Mesenchymal stem cell (in vitro differentiated cells and primary cell): ENCODE results near the gene METAP1.
A peak's percentile ranks its signal among the peaks of the same experiment; 100 is the strongest.
"Not testable (repeated sequence)": the region's sequence is repeated elsewhere in the genome, so short reads cannot be mapped to it uniquely, and the experiment has no call there.

Source experiments
- DNase-seq: peaks from one replicate; pipeline ENCODE4 v3.0.0-alpha.2; 2013
- H2AFZ ChIP-seq: one replicate; pipeline ENCODE4 v1.6.1; 2013; ENCODE audit warnings: low read depth, mild to moderate bottlenecking, control low read depth, inconsistent platforms, low read length, moderate library complexity
- H2AK5ac ChIP-seq: 2 replicates; pipeline ENCODE4 v1.6.1; 2013; ENCODE audit warnings: low read length, moderate library complexity, mild to moderate bottlenecking, inconsistent platforms; ENCODE audit not compliant: severe bottlenecking
- H2BK120ac ChIP-seq: one replicate; pipeline ENCODE4 v1.6.1; 2013; ENCODE audit warnings: low read depth, mild to moderate bottlenecking, inconsistent platforms, low read length, moderate library complexity
- H2BK12ac ChIP-seq, 2 experiments: one replicate each; pipeline ENCODE4 v1.6.1; 2013; ENCODE audit warnings: inconsistent platforms in 2 of 2, low read length in 2 of 2, mild to moderate bottlenecking in 2 of 2, moderate library complexity in 2 of 2, control low read depth in 1 of 2
- H2BK15ac ChIP-seq: one replicate; pipeline ENCODE4 v1.6.1; 2013; ENCODE audit warnings: mild to moderate bottlenecking, low read depth, inconsistent platforms; ENCODE audit not compliant: poor library complexity, severe bottlenecking
- H2BK5ac ChIP-seq: 2 replicates; pipeline ENCODE4 v1.6.1; 2013; ENCODE audit warnings: low read depth, mild to moderate bottlenecking, low read length, control low read depth, inconsistent platforms; ENCODE audit not compliant: poor library complexity, severe bottlenecking
- H3K14ac ChIP-seq, 2 experiments: one replicate each; pipeline ENCODE4 v1.6.1; 2013; ENCODE audit warnings: inconsistent platforms in 2 of 2, low read length in 2 of 2, control low read depth in 1 of 2, mild to moderate bottlenecking in 1 of 2, moderate library complexity in 1 of 2
- H3K18ac ChIP-seq, 2 experiments: one replicate each; pipeline ENCODE4 v1.6.1; 2013; ENCODE audit warnings: inconsistent platforms in 2 of 2, low read length in 2 of 2, control low read depth in 1 of 2, low read depth in 1 of 2, mild to moderate bottlenecking in 1 of 2
- H3K23ac ChIP-seq, 2 experiments: one replicate each; pipeline ENCODE4 v1.6.1; 2013; ENCODE audit warnings: inconsistent platforms in 2 of 2, low read length in 2 of 2, mild to moderate bottlenecking in 2 of 2, moderate library complexity in 2 of 2, control low read depth in 1 of 2
- H3K27ac ChIP-seq: 2 replicates; pipeline ENCODE4 v1.5.1; 2013; ENCODE audit warnings: mild to moderate bottlenecking, moderate library complexity, low read length, control low read depth, inconsistent platforms; ENCODE audit not compliant: poor library complexity, severe bottlenecking
- H3K27me3 ChIP-seq, 2 experiments: 2 replicates each; pipeline versions ENCODE4 v1.6.1 to v1.7.0; 2013; ENCODE audit warnings: low read length in 2 of 2, mild to moderate bottlenecking in 2 of 2, moderate library complexity in 2 of 2, control low read depth in 1 of 2, inconsistent platforms in 1 of 2; ENCODE audit not compliant: control insufficient read depth in 1 of 2, insufficient read depth in 1 of 2
- H3K36me3 ChIP-seq, 2 experiments: 2 replicates each; pipeline versions ENCODE4 v1.6.1 to v1.7.0; 2013; ENCODE audit warnings: low read length in 2 of 2, control low read depth in 1 of 2, inconsistent platforms in 1 of 2, low read depth in 1 of 2, mild to moderate bottlenecking in 1 of 2; ENCODE audit not compliant: insufficient read depth in 2 of 2, control insufficient read depth in 1 of 2
- H3K4ac ChIP-seq, 2 experiments: one replicate each; pipeline ENCODE4 v1.6.1; 2013; ENCODE audit warnings: inconsistent platforms in 2 of 2, low read length in 2 of 2, mild to moderate bottlenecking in 2 of 2, moderate library complexity in 2 of 2, control low read depth in 1 of 2, low read depth in 1 of 2
- H3K4me1 ChIP-seq: 2 replicates; pipeline ENCODE4 v1.6.1; 2013; ENCODE audit warnings: low read depth, low read length, control low read depth; ENCODE audit not compliant: control insufficient read depth, insufficient read depth
- H3K4me2 ChIP-seq: 2 replicates; pipeline ENCODE4 v1.6.1; 2013; ENCODE audit warnings: low read length, mild to moderate bottlenecking, inconsistent platforms; ENCODE audit not compliant: poor library complexity, severe bottlenecking
- H3K4me3 ChIP-seq, 2 experiments: 2 replicates each; pipeline versions ENCODE4 v1.5.1 to v1.7.0; 2013; ENCODE audit warnings: low read length in 2 of 2, mild to moderate bottlenecking in 2 of 2, control low read depth in 1 of 2, low read depth in 1 of 2; ENCODE audit not compliant: insufficient read depth in 1 of 2
- H3K79me1 ChIP-seq: replicated peaks from 2 replicates; pipeline ENCODE4 v1.6.1; 2013; ENCODE audit warnings: mild to moderate bottlenecking, control low read depth, low read length, inconsistent platforms; ENCODE audit not compliant: poor library complexity, severe bottlenecking
- H3K9ac ChIP-seq: 2 replicates; pipeline ENCODE4 v1.7.0; 2013; ENCODE audit warnings: mild to moderate bottlenecking, low read length, moderate library complexity
- H3K9me3 ChIP-seq: 2 replicates; pipeline ENCODE4 v1.7.0; 2013; ENCODE audit warnings: mild to moderate bottlenecking, low read length; ENCODE audit not compliant: control insufficient read depth
- H4K8ac ChIP-seq: one replicate; pipeline ENCODE4 v1.6.1; 2013; ENCODE audit warnings: inconsistent platforms, mild to moderate bottlenecking, low read length, moderate library complexity
- H4K91ac ChIP-seq: one replicate; pipeline ENCODE4 v1.6.1; 2013; ENCODE audit warnings: mild to moderate bottlenecking, low read length, inconsistent platforms
- WGBS: methylation state at CpG from one replicate; pipeline ENCODE4 v1.1.7; 2013; ENCODE audit warnings: mixed read lengths; 5-methylcytosine and 5-hydroxymethylcytosine counted together

The METAP1 gene

GRCh38 chr4:99090481-99091215 lies 95.1 kb downstream of the METAP1 start:
- Histone ChIP-seq H3K4me3 (peak overlapping the region in 1 of 2 experiments; percentile 96), H2AFZ (no peak overlapping the region), H2BK12ac (no peak overlapping the region), H2AK5ac (no peak overlapping the region), H3K79me1 (no peaks in the 10 kb centered on the region), H3K36me3 (peaks cover 2 to 12% of the 10 kb centered on the region in 2 experiments), H3K4me2 (peak overlapping the region; percentile 49), H3K9me3 (no peaks in the 10 kb centered on the region), H3K27ac (peak overlapping the region; percentile 37), H2BK5ac (no peak overlapping the region), H4K8ac (no peak overlapping the region), H3K23ac (no peak overlapping the region), H3K4ac (no peak overlapping the region), H3K4me1 (peaks cover 6% of the 10 kb centered on the region), H2BK15ac (no peak overlapping the region), H3K9ac (peak overlapping the region; percentile 98), H3K18ac (no peak overlapping the region), H3K27me3 (no peaks in the 10 kb centered on the region), H3K14ac (no peak overlapping the region), H2BK120ac (no peak overlapping the region), H4K91ac (no peak overlapping the region)
- WGBS = 82% methylated on average over 1 of the region's 2 CpGs
- peak; percentile 8 for DNase-seq

- no peak overlapping the region for H4K8ac ChIP-seq
- no peak overlapping the region for H3K4ac ChIP-seq
- H2AFZ ChIP-seq = no peak overlapping the region
- H3K14ac ChIP-seq = no peak overlapping the region
- DNase-seq = no peak
- H3K27me3 ChIP-seq = no peaks in the 10 kb centered on the region
- H2BK15ac ChIP-seq = no peak overlapping the region
- H2BK12ac ChIP-seq = no peak overlapping the region
- H3K18ac ChIP-seq = no peak overlapping the region
- H4K91ac ChIP-seq = no peak overlapping the region
- H2BK5ac ChIP-seq = no peak overlapping the region
- 0% methylated on average over 1 of the region's 2 CpGs for WGBS
- H2BK120ac ChIP-seq = no peak overlapping the region
- H2AK5ac ChIP-seq = no peak overlapping the region
- H3K79me1 ChIP-seq = no peaks in the 10 kb centered on the region
- peaks cover 0 to 8% of the 10 kb centered on the region in 2 experiments for H3K36me3 ChIP-seq
- peak overlapping the region; percentile 98 for H3K9ac ChIP-seq
- no peak overlapping the region for H3K23ac ChIP-seq
- peak overlapping the region in 1 of 2 experiments; percentile 96 for H3K4me3 ChIP-seq
- peak overlapping the region; percentile 37 for H3K27ac ChIP-seq
- H3K4me1 ChIP-seq = peaks cover 4% of the 10 kb centered on the region
- H3K4me2 ChIP-seq = peak overlapping the region; percentile 49
- no peaks in the 10 kb centered on the region for H3K9me3 ChIP-seq
Observed at GRCh38 chr4:99091216-99091575, 95.7 kb downstream of the METAP1 start.

GRCh38 chr4:99091841-99092240 lies 96.3 kb downstream of the METAP1 start:
- H2BK120ac ChIP-seq = not testable (repeated sequence)
- H3K9ac ChIP-seq = peak overlapping the region; percentile 98

GRCh38 chr4:99099311-99099710 lies 103.8 kb downstream of the METAP1 start:
- Histone ChIP-seq H4K91ac (no peak overlapping the region), H4K8ac (no peak overlapping the region), H3K4me2 (no peak overlapping the region), H2BK120ac (no peak overlapping the region), H3K9me3 (no peaks in the 10 kb centered on the region), H3K4me1 (no peaks in the 10 kb centered on the region), H2BK15ac (no peak overlapping the region), H3K27ac (no peak overlapping the region), H3K18ac (no peak overlapping the region), H3K4ac (no peak overlapping the region), H3K23ac (no peak overlapping the region), H2AFZ (no peak overlapping the region), H2BK5ac (no peak overlapping the region), H3K27me3 (no peaks in the 10 kb centered on the region), H2BK12ac (no peak overlapping the region), H3K36me3 (peaks cover 0 to 3% of the 10 kb centered on the region in 2 experiments), H3K4me3 (no peak overlapping the region), H3K14ac (no peak overlapping the region), H3K9ac (no peak overlapping the region), H2AK5ac (no peak overlapping the region), H3K79me1 (no peaks in the 10 kb centered on the region)
- DNase-seq = no peak
- WGBS = 82% methylated on average over 12 of the region's 12 CpGs

More at GRCh38 chr4:99091841-99092240, 96.3 kb downstream of the METAP1 start:
- H3K27me3 ChIP-seq, H4K91ac ChIP-seq, H2BK15ac ChIP-seq, H3K36me3 ChIP-seq, H3K79me1 ChIP-seq, H3K27ac ChIP-seq, DNase-seq, H2AFZ ChIP-seq, H3K23ac ChIP-seq, H4K8ac ChIP-seq, H2AK5ac ChIP-seq, H3K18ac ChIP-seq, H3K14ac ChIP-seq, H2BK12ac ChIP-seq, H3K4ac ChIP-seq, H3K4me1 ChIP-seq, H3K9me3 ChIP-seq, H3K4me2 ChIP-seq, H2BK5ac ChIP-seq: not testable (repeated sequence)
- peak overlapping the region in 1 of 2 experiments; percentile 96 for H3K4me3 ChIP-seq
- 94% methylated on average over 2 of the region's 2 CpGs for WGBS
